GM19238 (cell line): Measurements from ENCODE around the gene MCTS1.
A peak's percentile ranks its signal among the peaks of the same experiment; 100 is the strongest.
"Not testable (repeated sequence)": the region's sequence is repeated elsewhere in the genome, so short reads cannot be mapped to it uniquely, and the experiment has no call there.

Experiments used
- DNase-seq: peaks from one replicate; pipeline ENCODE4 v3.0.0; 2011; ENCODE audit warnings: low spot score; ENCODE audit not compliant: insufficient read length

MCTS1 gene

DNA sequence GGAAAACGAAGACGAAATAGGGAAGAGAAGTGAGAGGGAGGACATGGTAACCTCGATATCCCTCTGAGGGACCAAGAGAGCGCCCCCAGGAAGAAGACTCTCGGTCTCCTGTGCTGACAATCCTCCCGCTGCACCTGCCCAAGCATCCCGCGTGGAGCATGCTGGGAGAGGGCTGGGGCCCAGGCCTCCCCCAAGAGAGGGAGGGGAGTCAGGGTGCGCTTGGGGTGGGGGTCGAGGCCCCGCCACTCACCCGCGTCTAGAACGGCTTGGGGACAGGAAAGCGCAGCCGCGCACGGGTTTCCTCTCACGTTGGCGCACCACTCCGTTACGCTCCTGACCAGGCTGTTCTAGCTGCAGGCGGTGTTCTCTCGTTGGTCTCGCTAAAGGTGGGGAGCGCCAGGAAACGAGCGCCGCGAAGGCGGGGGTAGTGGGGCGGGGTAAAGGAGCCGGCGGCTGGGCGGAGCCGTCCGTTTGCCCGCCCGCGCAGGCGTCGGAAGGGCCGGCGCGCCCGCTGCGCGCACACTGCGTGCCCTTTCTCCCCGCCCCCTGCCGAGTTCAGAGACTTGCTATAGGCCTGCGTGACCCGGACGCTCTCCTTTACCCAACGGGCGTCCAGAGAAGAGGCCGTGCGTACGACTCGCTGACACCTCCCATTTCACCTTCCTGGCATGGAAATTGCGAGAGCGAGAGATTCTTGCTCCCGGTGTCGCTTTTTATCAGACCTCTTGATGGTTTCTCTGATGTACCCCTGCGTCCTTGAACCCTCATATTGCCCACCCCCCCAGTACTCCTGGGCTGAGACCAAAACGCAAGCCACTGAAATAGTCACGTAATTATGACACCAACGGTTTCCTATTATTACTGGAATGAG lies 26.0 kb downstream of the MCTS1 start, which contains the start of gene C1GALT1C1:
TSS of gene C1GALT1C1 (minus strand) at position 388 of the 871 bp plus-strand sequence. CDS start 2,888 bp downstream, outside the sequence.
- peak; percentile 50 for DNase-seq

DNA sequence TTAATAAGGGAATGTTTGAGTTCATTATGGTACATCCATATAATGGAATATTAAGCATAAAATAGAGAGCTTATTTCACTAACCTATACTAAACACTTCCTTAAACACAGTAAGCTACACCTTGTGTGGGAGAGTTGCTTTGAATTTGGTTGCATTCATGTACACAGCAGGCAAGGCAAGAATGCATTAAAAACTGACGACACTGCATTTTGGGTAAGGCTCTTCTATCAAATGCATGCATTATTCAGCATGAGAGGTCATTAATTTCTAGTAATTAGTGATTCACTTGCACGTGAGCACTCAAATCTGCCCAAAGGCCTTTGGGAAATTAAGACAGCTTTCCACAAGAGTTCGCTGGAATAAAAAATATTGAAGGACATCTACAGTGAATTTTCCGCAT lies 34.7 kb downstream of the MCTS1 start:
- DNase-seq, result no peak

DNA sequence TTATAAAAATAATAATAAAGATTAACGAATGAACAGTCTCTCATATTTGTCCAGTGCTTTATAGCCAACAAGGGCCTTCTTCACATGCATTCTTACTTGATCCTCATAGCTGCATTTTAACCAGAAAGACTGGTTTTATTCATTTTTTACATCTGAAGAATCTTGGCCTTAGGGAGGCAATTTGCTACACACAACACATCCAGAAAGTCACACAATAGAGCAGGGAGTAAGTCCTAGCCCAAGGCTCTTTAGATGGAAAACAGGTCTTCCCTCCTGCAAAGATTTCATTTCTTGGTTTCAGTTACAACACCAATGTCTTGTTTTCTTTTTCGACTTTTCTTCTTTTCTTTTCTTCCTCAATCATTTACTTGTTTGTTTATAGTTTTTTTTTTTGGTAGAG lies 39.0 kb downstream of the MCTS1 start:
- DNase-seq, result no peak

DNA sequence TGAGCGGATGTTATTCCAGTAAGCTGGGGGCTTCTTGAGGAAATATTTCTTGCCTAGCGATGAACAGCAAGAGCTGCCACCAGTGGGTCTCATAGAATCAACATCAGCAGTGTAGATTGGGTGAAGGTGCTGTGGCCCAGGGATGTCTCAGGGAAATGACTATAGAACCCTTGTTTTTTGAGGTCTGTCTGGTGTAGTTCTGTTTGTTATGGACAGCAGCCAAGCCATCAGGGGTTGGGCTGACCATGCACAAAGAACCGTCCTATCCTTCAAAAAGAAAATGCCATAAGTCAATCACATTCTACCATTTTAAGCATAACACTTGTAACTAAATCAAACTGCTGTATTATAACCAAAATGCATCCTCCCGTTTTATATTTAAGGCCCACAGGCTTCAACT lies 43.2 kb downstream of the MCTS1 start:
- DNase-seq, result no peak

- not testable (repeated sequence) for DNase-seq
Measured at GRCh38 chrX:120652256-120652655, 48.4 kb downstream of the MCTS1 start.

DNA sequence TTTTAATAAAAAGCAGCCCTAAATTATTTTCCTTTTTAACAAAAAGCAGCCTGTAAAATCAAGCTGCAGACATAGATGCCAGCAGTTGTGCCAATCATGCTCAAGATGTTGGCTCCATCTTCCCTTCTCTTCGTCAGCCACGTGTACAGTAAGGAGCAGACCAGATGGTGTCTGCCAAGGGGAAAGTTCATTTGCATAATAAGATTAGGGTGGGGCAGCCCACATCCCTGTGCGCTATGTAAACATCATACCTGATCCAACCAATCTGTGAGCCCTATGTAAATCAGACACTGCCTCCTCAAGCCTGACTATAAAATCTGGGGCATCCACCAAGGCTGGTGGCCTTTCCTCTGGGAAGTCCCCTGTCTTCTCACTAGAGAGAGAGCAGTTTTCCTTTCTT lies 49.1 kb downstream of the MCTS1 start:
- DNase-seq, result no peak

GRCh38 chrX:120660637-120661036 lies 56.7 kb downstream of the MCTS1 start:
- no peak for DNase-seq
